BJ (cell line): ENCODE data around the gene EFNA4. TPM values are rescaled to one million over a fixed set of nuclear protein-coding genes. Genes with fewer than 3 reads are reported as not detected.

Experiments
- CTCF ChIA-PET: fragments of 350-600 bp; formaldehyde crosslinking; extraction: SDS; loops from one replicate; lab custom pipeline; 2021; ENCODE audit warnings: antibody characterized with exemption, inconsistent platforms; lab: Yijun Ruan, JAX
- POLR2A ChIA-PET: fragments of 300-600 bp; sonication (Branson Sonifier 250); formaldehyde crosslinking; extraction: SDS; loops from one replicate; lab custom pipeline; 2021; ENCODE audit warnings: antibody characterized with exemption; lab: Charles Lee
- DNase-seq: peaks from one replicate; pipeline ENCODE4 v3.0.0-alpha.2; 2011; ENCODE audit warnings: low read depth
- H3K27me3 ChIP-seq: 2 replicates; pipeline ENCODE4 v1.6.0; 2011; ENCODE audit warnings: low read length; ENCODE audit not compliant: control insufficient read depth, insufficient read depth
- H3K36me3 ChIP-seq: 2 replicates; pipeline ENCODE4 v1.5.1; 2011; ENCODE audit warnings: low read length; ENCODE audit not compliant: control insufficient read depth, insufficient read depth
- H3K4me3 ChIP-seq: 2 replicates; pipeline ENCODE4 v1.5.1; 2011; ENCODE audit warnings: low read depth, mild to moderate bottlenecking, control low read depth, low read length
- CTCF ChIP-seq: IDR thresholded peaks from 2 replicates; pipeline ENCODE4 v1.5.1; 2011; ENCODE audit warnings: low read depth, mild to moderate bottlenecking, control low read depth, inconsistent platforms, low read length, moderate library complexity; ENCODE audit not compliant: insufficient read depth
- polyA plus RNA-seq: library from polyadenylated mRNA; depleted of rRNA; stranded (reverse); fragments of >200 nt; gene quantifications from 2 replicates; pipeline ENCODE4 v1.2.3, GENCODE V29; 2011

EFNA4 gene
- polyA plus RNA-seq, 1 experiment, result 12.4 TPM

- ChIA-PET CTCF (interaction anchor here (0.7 to 6.7 kb wide), 7 partner anchors 21 to 463 kb away, joined by 3 to 55 read pairs (median 4); partner anchors contain the start of gene PBXIP1), POLR2A (no interaction called here)
- Histone ChIP-seq H3K27me3 (no peaks in the 10 kb centered on the region), H3K4me3 (no peak overlapping the region), H3K36me3 (peaks cover 1% of the 10 kb centered on the region; the same call in 1 of the 2 replicates)
- no peak for DNase-seq
- no peak for TF ChIP-seq CTCF
Measured at GRCh38 chr1:155022136-155022926, 41.2 kb upstream of the EFNA4 start.

GRCh38 chr1:155022927-155023236, 40.7 kb upstream of the EFNA4 start:
- ChIA-PET CTCF (interaction anchor here (0.6 to 1.5 kb wide), 6 partner anchors 8 to 463 kb away, joined by 3 to 4 read pairs (median 3); no protein-coding TSS in a partner anchor), POLR2A (no interaction called here)
- DNase-seq, result no peak
- no peak overlapping the region for H3K4me3 ChIP-seq
- no peak for TF ChIP-seq CTCF
- no peaks in the 10 kb centered on the region for H3K27me3 ChIP-seq
- peaks cover 1% of the 10 kb centered on the region; the same call in 1 of the 2 replicates for H3K36me3 ChIP-seq

GRCh38 chr1:155023627-155024026, 39.9 kb upstream of the EFNA4 start:
- CTCF ChIA-PET, result interaction anchor here (0.6 to 1.5 kb wide), 5 partner anchors 8 to 34 kb away, joined by 3 to 4 read pairs (median 3); no protein-coding TSS in a partner anchor
- TF ChIP-seq CTCF, result no peak
- no peak for DNase-seq
- Histone ChIP-seq H3K36me3 (no peaks in the 10 kb centered on the region), H3K27me3 (no peaks in the 10 kb centered on the region), H3K4me3 (no peak overlapping the region)
- POLR2A ChIA-PET, result no interaction called here

- no peak for TF ChIP-seq CTCF
- DNase-seq, result no peak
- CTCF ChIA-PET, result no interaction called here
- POLR2A ChIA-PET, result no interaction called here
- Histone ChIP-seq H3K36me3 (no peaks in the 10 kb centered on the region), H3K4me3 (no peak overlapping the region), H3K27me3 (no peaks in the 10 kb centered on the region)
Measured at GRCh38 chr1:155024315-155024714, 39.2 kb upstream of the EFNA4 start.

GRCh38 chr1:155026154-155026553, 37.4 kb upstream of the EFNA4 start:
- no peak for TF ChIP-seq CTCF
- H3K4me3 ChIP-seq, result no peak overlapping the region
- H3K36me3 ChIP-seq, result no peaks in the 10 kb centered on the region
- POLR2A ChIA-PET, result no interaction called here
- CTCF ChIA-PET, result interaction anchor here (1.0 to 1.5 kb wide), 2 partner anchors 10 to 12 kb away, joined by 3 to 4 read pairs; no protein-coding TSS in a partner anchor
- no peak for DNase-seq
- H3K27me3 ChIP-seq, result no peaks in the 10 kb centered on the region
